IMR-90 (cell line): ENCODE data around the gene DHCR24. TPM values are rescaled to one million over a fixed set of nuclear protein-coding genes. Genes with fewer than 3 reads are reported as not detected.
A peak's percentile ranks its signal among the peaks of the same experiment; 100 is the strongest.

Experiments
- ATAC-seq: fragments of 200-7000 bp; cut with Tn5 transposase; 2 replicates; pipeline ENCODE4 v1.9.1; 2020; ENCODE audit warnings: low read depth, mild to moderate bottlenecking, moderate library complexity
- BruUV-seq: library from RNA; stranded (reverse); fragments of 400-500 nt; replicated peaks from 2 replicates; lab custom pipeline; 2021; lab: Mats Ljungman, UMichigan
- CTCF ChIA-PET: fragments of 300-600 bp; formaldehyde crosslinking; extraction: SDS; loops from one replicate; lab custom pipeline; 2021; ENCODE audit warnings: antibody characterized with exemption; lab: Yijun Ruan, JAX
- POLR2A ChIA-PET: fragments of 300-600 bp; sonication (Branson Sonifier 250); formaldehyde crosslinking; loops from one replicate; lab custom pipeline; 2022; ENCODE audit warnings: antibody characterized with exemption; ENCODE audit not compliant: unreplicated experiment; lab: Charles Lee
- DNase-seq: peaks from one replicate; pipeline ENCODE4 v3.0.0; 2013
- H2AFZ ChIP-seq: replicated peaks from 2 replicates; pipeline ENCODE3; 2013; ENCODE audit warnings: low read length, mild to moderate bottlenecking; ENCODE audit not compliant: poor library complexity
- H2AK5ac ChIP-seq: 2 replicates; pipeline ENCODE4 v1.6.1; 2013; ENCODE audit warnings: low read depth, low read length, inconsistent platforms
- H2AK9ac ChIP-seq: replicated peaks from 2 replicates; pipeline ENCODE3; 2013; ENCODE audit warnings: mild to moderate bottlenecking, low read depth, low read length, moderate library complexity; ENCODE audit not compliant: poor library complexity
- H2BK120ac ChIP-seq: 2 replicates; pipeline ENCODE4 v1.6.1; 2013; ENCODE audit warnings: low read depth, low read length, inconsistent platforms
- H2BK15ac ChIP-seq: 3 replicates; pipeline ENCODE4 v1.6.1; 2013; ENCODE audit warnings: low read depth, low read length, inconsistent platforms
- H2BK20ac ChIP-seq: 2 replicates; pipeline ENCODE4 v1.6.1; 2013; ENCODE audit warnings: low read depth, mild to moderate bottlenecking, inconsistent platforms, low read length, moderate library complexity
- H2BK5ac ChIP-seq: 2 replicates; pipeline ENCODE4 v1.6.1; 2013; ENCODE audit warnings: mild to moderate bottlenecking, low read depth, low read length, inconsistent platforms; ENCODE audit not compliant: poor library complexity, severe bottlenecking
- H3K14ac ChIP-seq: replicated peaks from 2 replicates; pipeline ENCODE4 v1.6.1; 2013; ENCODE audit warnings: low read depth, low read length, inconsistent platforms
- H3K18ac ChIP-seq: 2 replicates; pipeline ENCODE4 v1.6.1; 2013; ENCODE audit warnings: low read depth, low read length, control low read depth
- H3K23ac ChIP-seq: 2 replicates; pipeline ENCODE4 v1.6.1; 2013; ENCODE audit warnings: low read depth, low read length, inconsistent platforms
- H3K27ac ChIP-seq: 2 replicates; pipeline ENCODE4 v1.5.1; 2013; ENCODE audit warnings: mild to moderate bottlenecking, control low read depth, low read length; ENCODE audit not compliant: insufficient read depth
- H3K27me3 ChIP-seq: 2 replicates; pipeline ENCODE4 v1.6.1; 2013; ENCODE audit warnings: low read length; ENCODE audit not compliant: control insufficient read depth, insufficient read depth
- H3K36me3 ChIP-seq: 2 replicates; pipeline ENCODE4 v1.6.1; 2013; ENCODE audit warnings: low read length, mixed read lengths; ENCODE audit not compliant: control insufficient read depth, insufficient read depth
- H3K4ac ChIP-seq: 2 replicates; pipeline ENCODE4 v1.6.1; 2013; ENCODE audit warnings: low read depth, low read length, inconsistent platforms
- H3K4me1 ChIP-seq: 2 replicates; pipeline ENCODE4 v1.6.1; 2013; ENCODE audit warnings: low read length, mixed read lengths; ENCODE audit not compliant: control insufficient read depth, insufficient read depth
- H3K4me2 ChIP-seq: 2 replicates; pipeline ENCODE4 v1.6.1; 2013; ENCODE audit warnings: low read depth, mild to moderate bottlenecking, control low read depth, low read length, moderate library complexity
- H3K4me3 ChIP-seq: 2 replicates; pipeline ENCODE4 v1.5.1; 2013; ENCODE audit warnings: low read depth, mild to moderate bottlenecking, control low read depth, low read length, moderate library complexity; ENCODE audit not compliant: insufficient read depth
- H3K56ac ChIP-seq: 2 replicates; pipeline ENCODE4 v1.6.1; 2013; ENCODE audit warnings: low read length, inconsistent platforms; ENCODE audit not compliant: insufficient read depth; ENCODE audit errors: extremely low read depth
- H3K79me1 ChIP-seq, 2 experiments: 2 replicates each; pipeline ENCODE4 v1.6.1; 2013; ENCODE audit warnings: low read length in 2 of 2, inconsistent platforms in 1 of 2, low read depth in 1 of 2
- H3K9ac ChIP-seq: 2 replicates; pipeline ENCODE4 v1.6.1; 2013; ENCODE audit warnings: low read depth, low read length, control low read depth
- H3K9me1 ChIP-seq: 2 replicates; pipeline ENCODE4 v1.6.1; 2013; ENCODE audit warnings: low read length, inconsistent platforms; ENCODE audit not compliant: insufficient read depth
- H3K9me3 ChIP-seq: 2 replicates; pipeline ENCODE4 v1.6.1; 2013; ENCODE audit warnings: low read length; ENCODE audit not compliant: control insufficient read depth, insufficient read depth
- H4K20me1 ChIP-seq: 2 replicates; pipeline ENCODE4 v1.6.1; 2013; ENCODE audit warnings: low read length, inconsistent platforms; ENCODE audit not compliant: insufficient read depth
- H4K5ac ChIP-seq: 2 replicates; pipeline ENCODE4 v1.6.1; 2013; ENCODE audit warnings: mild to moderate bottlenecking, low read depth, low read length, control low read depth
- H4K8ac ChIP-seq, 2 experiments: 2 replicates each; pipeline ENCODE4 v1.6.1; 2013; ENCODE audit warnings: low read depth in 2 of 2, low read length in 2 of 2, control low read depth in 1 of 2, inconsistent platforms in 1 of 2
- H4K91ac ChIP-seq: 2 replicates; pipeline ENCODE4 v1.6.1; 2013; ENCODE audit warnings: low read depth, low read length, inconsistent platforms; ENCODE audit not compliant: insufficient read depth
- BHLHE40 ChIP-seq: fragments of 150-350 bp; IDR thresholded peaks from 2 replicates; pipeline ENCODE4 v1.6.1; 2016; ENCODE audit warnings: mild to moderate bottlenecking, low read depth, low read length
- CEBPB ChIP-seq: IDR thresholded peaks from 2 replicates; pipeline ENCODE4 v1.6.1; 2012; ENCODE audit warnings: low read depth, low read length, improper control_type of control experiment
- CHD1 ChIP-seq: IDR thresholded peaks from 2 replicates; pipeline ENCODE4 v1.6.1; 2012; ENCODE audit warnings: low read depth, low read length, improper control_type of control experiment
- ELK1 ChIP-seq: fragments of 150-350 bp; IDR thresholded peaks from 2 replicates; pipeline ENCODE4 v1.6.1; 2016; ENCODE audit warnings: low read depth, mild to moderate bottlenecking, low read length, moderate library complexity, borderline replicate concordance
- FOS ChIP-seq: fragments of 150-350 bp; IDR thresholded peaks from 2 replicates; pipeline ENCODE4 v1.6.1; 2016; ENCODE audit warnings: low read depth, low read length
- MAFK ChIP-seq: IDR thresholded peaks from 2 replicates; pipeline ENCODE4 v1.6.1; 2012; ENCODE audit warnings: low read depth, low read length, improper control_type of control experiment
- MAZ ChIP-seq: IDR thresholded peaks from 2 replicates; pipeline ENCODE4 v1.6.1; 2012; ENCODE audit warnings: low read depth, mild to moderate bottlenecking, low read length, improper control_type of control experiment, moderate library complexity, borderline replicate concordance
- MXI1 ChIP-seq: IDR thresholded peaks from 2 replicates; pipeline ENCODE4 v1.6.1; 2012; ENCODE audit warnings: low read depth, mild to moderate bottlenecking, low read length, moderate library complexity, borderline replicate concordance
- NFE2L2 ChIP-seq: fragments of 150-350 bp; IDR thresholded peaks from 2 replicates; pipeline ENCODE4 v1.6.1; 2016; ENCODE audit warnings: low read depth, mild to moderate bottlenecking, low read length
- POLR2A ChIP-seq: IDR thresholded peaks from 2 replicates; pipeline ENCODE4 v1.6.1; 2012; ENCODE audit warnings: mild to moderate bottlenecking, low read depth, low read length
- RAD21 ChIP-seq: IDR thresholded peaks from 2 replicates; pipeline ENCODE4 v1.6.1; 2012; ENCODE audit warnings: low read length, improper control_type of control experiment
- RCOR1 ChIP-seq: IDR thresholded peaks from 2 replicates; pipeline ENCODE4 v1.6.1; 2012; ENCODE audit warnings: mild to moderate bottlenecking, low read length, improper control_type of control experiment; ENCODE audit not compliant: insufficient replicate concordance
- RFX5 ChIP-seq: IDR thresholded peaks from 2 replicates; pipeline ENCODE4 v1.8.0; 2012; ENCODE audit warnings: low read depth, mild to moderate bottlenecking, low read length, moderate library complexity
- SMC3 ChIP-seq: fragments of 150-350 bp; IDR thresholded peaks from 2 replicates; pipeline ENCODE4 v1.6.1; 2016; ENCODE audit warnings: low read depth, mild to moderate bottlenecking, antibody characterized with exemption, low read length, moderate library complexity
- WGBS, 2 experiments: methylation state at CpG; one replicate each; pipeline versions ENCODE4 v1.1.5 to v1.1.7; 2013; ENCODE audit warnings: missing lambda C conversion rate in 2 of 2; ENCODE audit not compliant: insufficient read length in 1 of 2; ENCODE audit errors: extremely low coverage in 2 of 2; 5-methylcytosine and 5-hydroxymethylcytosine counted together
- dilution Hi-C: fragments of 300-500 bp; cut with HindIII; formaldehyde crosslinking; loops from one replicate; pipeline ENCODE4 v1.14.3; 2018; ENCODE audit warnings: low sequenced_read_pairs; ENCODE audit not compliant: unreplicated experiment
- in situ Hi-C: fragments of 300-500 bp; cut with MboI; formaldehyde crosslinking; loops from 3 replicates; pipeline ENCODE4 v1.14.3; 2019; ENCODE audit warnings: low sequenced_read_pairs, inconsistent platforms, mixed read lengths
- intact Hi-C: fragments of 100-400 bp; cut with micrococcal nuclease; formaldehyde crosslinking; loops from 2 replicates; pipeline ENCODE4 v1.10.0; 2022
- polyA plus RNA-seq, 3 experiments: library from polyadenylated mRNA; depleted of rRNA; stranded (reverse); fragments of >200 nt; gene quantifications; 2 replicates each; pipeline ENCODE4 v1.2.3, GENCODE V29; 2012; ENCODE audit warnings: low replicate concordance in 1 of 3
- total RNA-seq: library from RNA; depleted of rRNA; stranded (reverse); fragments of >200 nt; gene quantifications from 2 replicates; pipeline ENCODE4 v1.2.3, GENCODE V29; 2012
- TF ChIP-seq, protein P1 (sequence below): conservative IDR thresholded peaks from 2 replicates; pipeline ENCODE4 v1.5.1; 2012; ENCODE audit warnings: mild to moderate bottlenecking, low read depth, low read length, improper control_type of control experiment
- TF ChIP-seq, protein P2 (sequence below): fragments of 150-350 bp; IDR thresholded peaks from 2 replicates; pipeline ENCODE4 v1.6.1; 2017; ENCODE audit warnings: mild to moderate bottlenecking, antibody characterized with exemption, low read length, low read depth

The DHCR24 gene
- total and polyA plus RNA-seq, 2 of the 4 experiments (the other 2 are of a cell fraction) = 130 to 194 TPM

- Histone ChIP-seq H2AK5ac (no peak overlapping the region), H3K79me1 (no peaks in the 10 kb centered on the region), H2BK20ac (no peak overlapping the region), H4K8ac (no peak overlapping the region), H3K14ac (no peak overlapping the region), H2AFZ (peak overlapping the region; percentile 14), H4K20me1 (no peaks in the 10 kb centered on the region), H4K5ac (no peak overlapping the region), H3K9me1 (0 out of 2 replicates have a peak, but pooled peaks cover 4% of the 10 kb centered on the region), H3K56ac (no peak overlapping the region), H3K4ac (no peak overlapping the region), H3K9me3 (no peaks in the 10 kb centered on the region), H3K27me3 (peaks cover 19% of the 10 kb centered on the region), H3K4me1 (no peaks in the 10 kb centered on the region; the same call in 1 of the 2 replicates), H3K9ac (no peak overlapping the region), H3K36me3 (no peaks in the 10 kb centered on the region), H3K18ac (no peak overlapping the region), H4K91ac (no peak overlapping the region), H3K23ac (no peak overlapping the region), H3K4me3 (no peak overlapping the region), H2BK120ac (no peak overlapping the region), H2BK5ac (no peak overlapping the region), H3K27ac (no peak overlapping the region), H3K4me2 (no peak overlapping the region), H2BK15ac (no peak overlapping the region), H2AK9ac (no peak overlapping the region)
- intact Hi-C loops = no loop called here
- no peak for DNase-seq
- no CpG with 5 or more reads among the region's 3 CpGs for WGBS, 2 experiments
- no TSS peak for BruUV-seq
- no peak for ATAC-seq
- TF ChIP-seq RAD21 (no peak), CEBPB (no peak), RFX5 (no peak), FOS (no peak), SMC3 (no peak), MAZ (no peak), POLR2A (no peak), MAFK (no peak), MXI1 (no peak), RCOR1 (no peak), CHD1 (no peak), ELK1 (no peak), BHLHE40 (no peak), NFE2L2 (no peak)
- TF ChIP-seq, protein P1, sequence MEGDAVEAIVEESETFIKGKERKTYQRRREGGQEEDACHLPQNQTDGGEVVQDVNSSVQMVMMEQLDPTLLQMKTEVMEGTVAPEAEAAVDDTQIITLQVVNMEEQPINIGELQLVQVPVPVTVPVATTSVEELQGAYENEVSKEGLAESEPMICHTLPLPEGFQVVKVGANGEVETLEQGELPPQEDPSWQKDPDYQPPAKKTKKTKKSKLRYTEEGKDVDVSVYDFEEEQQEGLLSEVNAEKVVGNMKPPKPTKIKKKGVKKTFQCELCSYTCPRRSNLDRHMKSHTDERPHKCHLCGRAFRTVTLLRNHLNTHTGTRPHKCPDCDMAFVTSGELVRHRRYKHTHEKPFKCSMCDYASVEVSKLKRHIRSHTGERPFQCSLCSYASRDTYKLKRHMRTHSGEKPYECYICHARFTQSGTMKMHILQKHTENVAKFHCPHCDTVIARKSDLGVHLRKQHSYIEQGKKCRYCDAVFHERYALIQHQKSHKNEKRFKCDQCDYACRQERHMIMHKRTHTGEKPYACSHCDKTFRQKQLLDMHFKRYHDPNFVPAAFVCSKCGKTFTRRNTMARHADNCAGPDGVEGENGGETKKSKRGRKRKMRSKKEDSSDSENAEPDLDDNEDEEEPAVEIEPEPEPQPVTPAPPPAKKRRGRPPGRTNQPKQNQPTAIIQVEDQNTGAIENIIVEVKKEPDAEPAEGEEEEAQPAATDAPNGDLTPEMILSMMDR = no peak
- TF ChIP-seq, protein P2, sequence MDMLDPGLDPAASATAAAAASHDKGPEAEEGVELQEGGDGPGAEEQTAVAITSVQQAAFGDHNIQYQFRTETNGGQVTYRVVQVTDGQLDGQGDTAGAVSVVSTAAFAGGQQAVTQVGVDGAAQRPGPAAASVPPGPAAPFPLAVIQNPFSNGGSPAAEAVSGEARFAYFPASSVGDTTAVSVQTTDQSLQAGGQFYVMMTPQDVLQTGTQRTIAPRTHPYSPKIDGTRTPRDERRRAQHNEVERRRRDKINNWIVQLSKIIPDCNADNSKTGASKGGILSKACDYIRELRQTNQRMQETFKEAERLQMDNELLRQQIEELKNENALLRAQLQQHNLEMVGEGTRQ = no peak
- dilution Hi-C loops = no loop called here
- POLR2A ChIA-PET = no interaction called here
- CTCF ChIA-PET = no interaction called here
- in situ Hi-C loops = no loop called here
These were observed 81.5 kb downstream of the DHCR24 start for GRCh38 chr1:54805466-54805865.
